ENCODE results near the gene RHOBTB1.
"Not testable (repeated sequence)": the region's sequence is repeated elsewhere in the genome, so short reads cannot be mapped to it uniquely, and the experiment has no call there.

Gene RHOBTB1

GRCh38 chr10:60845038-60845437 is 98.9 kb downstream of the RHOBTB1 start:
- no peak overlapping the region for H3K4me3 ChIP-seq (ENCODE audit: control insufficient read depth, low read depth, low read length)
- no peak for TF ChIP-seq CTCF (conservative IDR thresholded peaks at IDR 0.05; ENCODE audit: control insufficient read depth, insufficient read depth, low read depth, low read length)
- DNase-seq (ENCODE audit: low read depth): no peak

- DNase-seq (ENCODE audit: low read depth): no peak
- TF ChIP-seq CTCF (conservative IDR thresholded peaks at IDR 0.05; ENCODE audit: control insufficient read depth, insufficient read depth, low read depth, low read length): no peak
- no peak overlapping the region for H3K4me3 ChIP-seq (ENCODE audit: control insufficient read depth, low read depth, low read length)
These were observed 101.3 kb downstream of the RHOBTB1 start for GRCh38 chr10:60842694-60843093.

- H3K4me3 ChIP-seq (ENCODE audit: control insufficient read depth, low read depth, low read length); DNase-seq (ENCODE audit: low read depth): not testable (repeated sequence)
These were observed 102.8 kb downstream of the RHOBTB1 start for GRCh38 chr10:60841227-60841626.

GRCh38 chr10:60835049-60835448 is 108.9 kb downstream of the RHOBTB1 start:
- DNase-seq (ENCODE audit: low read depth): no peak
- no peak overlapping the region for H3K4me3 ChIP-seq (ENCODE audit: control insufficient read depth, low read depth, low read length)
- TF ChIP-seq CTCF (conservative IDR thresholded peaks at IDR 0.05; ENCODE audit: control insufficient read depth, insufficient read depth, low read depth, low read length): no peak

GRCh38 chr10:60834401-60834800 is 109.6 kb downstream of the RHOBTB1 start:
- DNase-seq (ENCODE audit: low read depth): no peak
- H3K4me3 ChIP-seq (ENCODE audit: control insufficient read depth, low read depth, low read length): no peak overlapping the region
- TF ChIP-seq CTCF (conservative IDR thresholded peaks at IDR 0.05; ENCODE audit: control insufficient read depth, insufficient read depth, low read depth, low read length): no peak

- H3K4me3 ChIP-seq (ENCODE audit: control insufficient read depth, low read depth, low read length); DNase-seq (ENCODE audit: low read depth): not testable (repeated sequence)
These were observed 111.8 kb downstream of the RHOBTB1 start for GRCh38 chr10:60832136-60832535.

- no peak overlapping the region for H3K4me3 ChIP-seq (ENCODE audit: control insufficient read depth, low read depth, low read length)
- TF ChIP-seq CTCF (conservative IDR thresholded peaks at IDR 0.05; ENCODE audit: control insufficient read depth, insufficient read depth, low read depth, low read length): no peak
- no peak for DNase-seq (ENCODE audit: low read depth)
These were observed 115.5 kb downstream of the RHOBTB1 start for GRCh38 chr10:60828489-60828852.

GRCh38 chr10:60827791-60828488 is 116.0 kb downstream of the RHOBTB1 start:
- TF ChIP-seq CTCF (conservative IDR thresholded peaks at IDR 0.05; ENCODE audit: control insufficient read depth, insufficient read depth, low read depth, low read length): no peak
- peak; percentile 61 for DNase-seq (ENCODE audit: low read depth)
- H3K4me3 ChIP-seq (ENCODE audit: control insufficient read depth, low read depth, low read length): no peak overlapping the region
